M059J (cell line): ENCODE results near the gene GSDME. TPM values are rescaled to one million over a fixed set of nuclear protein-coding genes. Genes with fewer than 3 reads are reported as not detected.

ENCODE experiments used
- DNase-seq: peaks from one replicate; pipeline ENCODE4 v3.0.0-alpha.2; 2012; ENCODE audit warnings: low read depth
- total RNA-seq: library from RNA; depleted of rRNA; stranded (reverse); fragments of >200 nt; shearing (Covaris generic); gene quantifications from 2 replicates; pipeline ENCODE4 v1.2.3, GENCODE V29; 2014

Gene GSDME
- total RNA-seq, 1 experiment from 2014 or later = 24.8 TPM

GRCh38 chr7:24705461-24705954 lies 51.8 kb downstream of the GSDME start:
- no peak for DNase-seq

DNA sequence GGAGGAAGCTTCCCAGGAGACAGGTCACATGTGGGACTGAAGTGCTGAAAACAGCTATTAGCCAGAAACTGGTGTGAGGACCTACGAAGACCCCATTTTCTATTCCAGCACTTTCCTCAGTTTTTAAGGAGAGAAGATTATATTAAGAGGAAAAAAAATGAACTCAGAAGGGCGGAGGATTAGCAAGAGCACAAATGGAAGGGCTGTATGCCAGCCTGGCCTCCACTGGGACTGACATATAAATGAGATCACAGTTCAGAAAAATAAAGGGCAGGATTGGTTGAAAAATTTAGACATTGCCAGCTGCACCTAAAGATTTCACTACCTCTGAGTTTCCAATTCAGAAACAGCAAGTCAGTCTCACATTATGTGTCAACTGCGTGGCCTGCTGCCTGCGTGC lies 53.0 kb downstream of the GSDME start:
- no peak for DNase-seq

- DNase-seq = peak; percentile 56
Observed at GRCh38 chr7:24703296-24703695, 54.0 kb downstream of the GSDME start.

GRCh38 chr7:24702755-24703154 lies 54.5 kb downstream of the GSDME start:
- DNase-seq = peak; percentile 18

GRCh38 chr7:24701261-24702235 lies 55.7 kb downstream of the GSDME start:
- DNase-seq = peak; percentile 98

DNA sequence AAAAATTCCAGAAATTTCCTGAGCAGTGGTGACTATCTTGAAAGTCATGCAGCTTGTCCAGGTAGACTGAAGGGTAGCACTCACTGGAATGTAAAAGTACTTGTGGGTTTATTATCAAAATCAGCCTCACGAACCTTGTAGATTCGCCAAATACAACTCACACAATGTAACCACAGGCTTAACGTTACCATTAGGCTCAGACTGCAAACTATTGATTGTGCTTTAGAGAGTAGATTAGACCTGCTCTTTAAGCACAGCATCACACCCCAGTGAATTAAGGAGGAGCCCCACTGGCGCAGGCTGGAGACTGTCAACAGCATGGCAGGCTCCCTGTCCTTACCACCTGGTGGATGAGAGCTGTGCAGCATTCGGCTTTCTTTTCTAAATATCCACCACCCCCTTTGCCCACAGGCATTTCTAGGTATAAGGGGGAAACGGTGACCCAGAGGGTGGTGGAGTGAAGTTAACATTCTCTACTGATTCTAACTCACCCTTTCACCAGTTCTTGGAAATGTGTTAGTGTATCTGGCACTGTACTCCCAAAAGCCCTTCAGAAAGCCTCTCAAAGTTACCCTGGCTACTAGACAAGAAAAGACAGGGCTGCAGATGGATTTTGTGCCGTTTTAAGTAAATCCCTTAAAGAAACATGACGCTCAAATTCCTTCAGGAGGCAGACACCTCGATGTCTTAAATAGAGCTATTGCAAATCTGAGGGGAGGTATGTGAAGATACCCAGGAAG lies 56.6 kb downstream of the GSDME start:
- DNase-seq = peak; percentile 80

- DNase-seq = no peak
Observed at GRCh38 chr7:24698531-24699266, 58.6 kb downstream of the GSDME start.

- DNase-seq = no peak
Observed at GRCh38 chr7:24697416-24697815, 59.8 kb downstream of the GSDME start.

DNA sequence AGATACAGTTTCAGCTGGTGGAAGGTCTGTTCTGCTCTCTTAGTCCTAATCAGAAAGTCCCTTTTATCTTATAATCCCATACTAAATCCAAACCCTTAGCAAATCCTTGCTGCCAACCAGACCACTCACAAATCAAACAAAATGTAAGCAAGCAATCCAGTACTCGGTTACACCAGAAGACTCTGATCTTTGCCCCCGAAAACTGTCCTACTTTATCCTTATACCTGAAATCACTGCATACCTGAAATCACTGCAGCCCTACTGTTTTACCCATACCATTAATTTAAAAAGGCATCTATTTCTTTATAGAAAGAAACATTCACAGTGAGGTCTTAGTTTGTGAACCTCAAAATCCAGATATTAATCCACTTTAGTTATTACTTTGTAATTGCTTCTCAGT lies 64.7 kb downstream of the GSDME start:
- DNase-seq = no peak

DNA sequence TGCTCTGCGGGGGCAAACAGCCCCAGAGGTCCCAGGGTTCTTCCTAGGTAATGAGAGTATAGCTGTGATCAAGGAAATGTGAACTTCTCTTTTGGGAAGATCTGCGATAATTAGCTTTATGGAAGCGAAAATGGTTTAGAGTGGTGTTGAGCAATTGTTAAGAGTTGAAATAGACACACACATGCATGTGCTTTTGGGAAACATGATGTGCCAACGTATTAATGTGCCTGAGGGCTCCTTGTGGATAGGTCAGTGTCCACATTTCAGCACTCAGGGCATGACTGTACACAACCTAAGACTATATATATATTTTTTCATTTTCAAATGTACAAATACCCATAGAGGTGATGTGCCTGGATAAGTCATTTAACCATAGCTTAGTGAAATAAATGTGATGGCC lies 67.0 kb downstream of the GSDME start:
- no peak for DNase-seq

GRCh38 chr7:24685708-24686107 lies 71.6 kb downstream of the GSDME start:
- DNase-seq = no peak

- DNase-seq = no peak
Observed at GRCh38 chr7:24670782-24671181, 86.5 kb downstream of the GSDME start.

GRCh38 chr7:24669971-24670591 lies 87.2 kb downstream of the GSDME start:
- DNase-seq = no peak

- peak; percentile 68 for DNase-seq
Observed at GRCh38 chr7:24668927-24669635, 88.2 kb downstream of the GSDME start.

DNA sequence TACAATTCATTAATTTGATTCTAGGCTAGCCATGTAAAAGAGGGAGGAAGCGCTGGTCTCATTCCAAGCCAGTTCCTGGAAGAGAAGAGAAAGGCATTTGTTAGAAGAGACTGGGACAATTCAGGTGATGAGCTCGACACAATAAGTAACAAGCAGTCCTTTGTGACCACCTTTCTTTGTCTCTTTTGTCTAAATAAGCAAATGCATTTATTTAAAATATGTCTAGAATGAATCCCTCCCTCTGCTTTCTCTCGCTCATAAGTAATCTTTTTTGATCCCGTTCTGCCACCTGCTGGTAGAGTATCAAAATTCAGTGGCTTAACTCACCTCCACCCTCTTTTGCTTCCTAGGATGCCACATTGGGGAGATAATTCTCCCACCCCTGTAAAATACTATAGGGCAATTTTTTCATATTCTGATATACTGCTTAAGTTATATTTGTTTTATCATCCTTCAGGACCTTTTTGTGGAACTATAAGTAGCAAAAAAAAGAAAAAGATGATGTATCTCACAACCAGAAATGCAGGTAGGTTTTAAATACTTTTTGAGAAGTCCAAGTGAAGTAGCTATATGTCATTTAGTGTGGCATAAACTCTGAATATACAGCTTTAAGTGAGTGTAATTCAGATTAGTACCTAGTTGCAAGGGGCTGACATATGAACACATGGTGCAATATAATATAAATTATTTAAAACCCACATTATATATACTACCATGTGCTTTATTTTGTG lies 91.5 kb downstream of the GSDME start:
- DNase-seq = peak; percentile 62

DNA sequence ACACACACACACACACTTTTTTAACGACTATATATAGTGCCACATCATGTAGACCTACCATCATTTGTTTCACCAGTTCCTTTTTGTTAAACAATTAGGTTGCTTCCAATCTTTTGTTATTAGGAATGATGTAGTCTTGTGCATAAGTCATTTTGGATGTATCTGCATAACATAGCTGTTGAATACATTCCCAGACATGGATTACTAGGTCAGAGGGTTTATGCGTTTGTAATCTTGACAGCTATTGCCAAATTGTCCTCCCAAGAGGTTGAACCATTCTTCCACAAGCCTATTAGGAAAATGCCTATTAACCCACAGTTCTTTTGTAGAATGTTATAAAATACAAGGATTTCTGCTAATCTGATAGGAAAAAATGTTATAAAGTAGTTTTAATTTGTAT lies 96.7 kb downstream of the GSDME start:
- DNase-seq = no peak

DNA sequence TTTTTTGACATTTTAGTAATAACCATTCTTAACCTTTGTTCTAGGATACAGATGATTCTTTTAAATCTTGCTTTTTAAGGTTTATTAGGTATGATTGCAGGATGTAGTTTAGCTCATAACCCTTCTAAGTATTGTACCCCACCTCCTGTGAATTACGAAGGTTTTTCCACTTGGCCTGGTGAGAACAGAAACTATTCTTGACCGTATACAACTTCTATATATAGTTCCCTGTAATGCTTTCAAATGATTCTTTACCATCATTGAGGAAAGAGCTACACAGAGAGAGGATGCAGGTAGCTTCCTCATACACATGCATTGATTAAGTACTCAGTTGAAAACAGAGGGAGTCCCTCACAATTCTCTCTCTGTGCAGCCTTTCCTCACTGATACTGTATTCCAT lies 97.8 kb downstream of the GSDME start:
- DNase-seq = no peak

- DNase-seq = no peak
Observed at GRCh38 chr7:24657980-24658379, 99.3 kb downstream of the GSDME start.

- no peak for DNase-seq
Observed at GRCh38 chr7:24656608-24657007, 100.7 kb downstream of the GSDME start.

DNA sequence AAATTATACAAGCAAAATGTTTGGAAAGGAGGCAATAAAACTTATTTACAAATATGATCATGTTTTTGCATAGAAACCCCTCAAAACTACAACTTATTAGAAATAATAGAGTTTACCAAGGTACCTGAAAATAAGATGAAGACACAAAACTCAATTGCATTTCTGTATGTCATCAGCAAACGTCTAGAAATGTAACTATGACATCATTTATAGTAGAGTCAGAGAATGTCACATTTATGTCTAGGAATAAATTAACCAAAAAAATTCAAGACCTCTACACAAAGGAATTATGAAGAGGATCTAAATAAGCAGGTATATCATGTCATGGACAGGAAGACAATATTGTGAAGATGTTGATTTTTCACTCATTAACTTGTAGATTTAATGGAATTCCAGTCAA lies 103.0 kb downstream of the GSDME start:
- no peak for DNase-seq
